HepG2 (cell line): ENCODE results near the gene HPCAL1. TPM values are rescaled to one million over a fixed set of nuclear protein-coding genes. Genes with fewer than 3 reads are reported as not detected.

Experiments
- ATAC-seq: fragments of 200-7000 bp; cut with Tn5 transposase; 3 replicates; pipeline ENCODE4 v1.9.1; 2020; ENCODE audit warnings: mild to moderate bottlenecking, moderate library complexity
- BruUV-seq: library from RNA; stranded (reverse); fragments of 400-500 nt; replicated peaks from 2 replicates; lab custom pipeline; 2021; lab: Mats Ljungman, UMichigan
- CTCF ChIA-PET: fragments of 300-600 bp; formaldehyde crosslinking; extraction: SDS; loops from one replicate; lab custom pipeline; 2021; ENCODE audit warnings: low total read pairs, inconsistent platforms, low intra/inter-chr PET ratio; lab: Yijun Ruan, JAX
- POLR2A ChIA-PET: fragments of 350-600 bp; sonication (Branson Sonifier 250); formaldehyde crosslinking; loops from one replicate; lab custom pipeline; 2020; ENCODE audit warnings: antibody characterized with exemption, inconsistent platforms; lab: Yijun Ruan, JAX
- DNase-seq: peaks from one replicate; pipeline ENCODE4 v3.0.0-alpha.2; 2015; ENCODE audit warnings: low spot score
- FAIRE-seq: peaks from 3 replicates; lab custom pipeline; 2011; peaks lifted over from hg19 to GRCh38; lab: Jason Lieb, UNC
- H2AFZ ChIP-seq: one replicate; pipeline ENCODE4 v1.6.1; 2011; ENCODE audit warnings: low read length, inconsistent platforms
- H3K27ac ChIP-seq: fragments of 300-600 bp; 3 replicates; pipeline ENCODE4 v1.8.0; 2011; ENCODE audit warnings: mixed run types, mild to moderate bottlenecking, mixed read lengths, low read length, inconsistent platforms; ENCODE audit not compliant: insufficient read depth; ENCODE audit errors: extremely low read length
- H3K27me3 ChIP-seq, 2 experiments: fragments of 200-600 bp in 1 of 2; 2 replicates in 1 of 2; 3 replicates in 1 of 2; pipeline versions ENCODE4 v1.6.0 to v1.8.0; 2011; ENCODE audit warnings: low read length in 2 of 2, mild to moderate bottlenecking in 2 of 2, moderate library complexity in 2 of 2, inconsistent platforms in 1 of 2; ENCODE audit not compliant: insufficient read depth in 2 of 2, control insufficient read depth in 1 of 2
- H3K36me3 ChIP-seq, 2 experiments: fragments of 200-600 bp in 1 of 2; replicated peaks in 1 of 2; 2 replicates in 1 of 2; 3 replicates in 1 of 2; pipeline versions ENCODE4 v1.5.1 to v1.8.0; 2011; ENCODE audit warnings: low read length in 2 of 2, inconsistent platforms in 1 of 2; ENCODE audit not compliant: insufficient read depth in 2 of 2, control insufficient read depth in 1 of 2
- H3K4me1 ChIP-seq: 2 replicates; pipeline ENCODE4 v1.5.1; 2012; ENCODE audit warnings: low read length, inconsistent platforms; ENCODE audit not compliant: insufficient read depth
- H3K4me2 ChIP-seq: 2 replicates; pipeline ENCODE4 v1.6.0; 2011; ENCODE audit warnings: low read depth, low read length, inconsistent platforms
- H3K4me3 ChIP-seq, 3 experiments: fragments of 200-600 bp in 1 of 3; sonication (generic), shearing (Covaris generic) in 1 of 3; replicated peaks in 1 of 3; 2 replicates each; pipeline ENCODE4 v1.5.1; 2011 to 2016; ENCODE audit warnings: low read length in 3 of 3, inconsistent platforms in 2 of 3, low read depth in 2 of 3, mild to moderate bottlenecking in 2 of 3, control low read depth in 1 of 3, mixed read lengths in 1 of 3; ENCODE audit not compliant: insufficient read depth in 1 of 3
- H3K79me2 ChIP-seq: one replicate; pipeline ENCODE4 v1.6.1; 2011; ENCODE audit warnings: low read length, inconsistent platforms; ENCODE audit not compliant: insufficient read depth
- H3K9ac ChIP-seq: 2 replicates; pipeline ENCODE4 v1.6.0; 2011; ENCODE audit warnings: mild to moderate bottlenecking, low read depth, low read length, inconsistent platforms; ENCODE audit not compliant: insufficient read depth
- H3K9me3 ChIP-seq: 2 replicates; pipeline ENCODE4 v1.5.1; 2012; ENCODE audit warnings: mild to moderate bottlenecking, low read length
- H4K20me1 ChIP-seq: 2 replicates; pipeline ENCODE4 v1.6.0; 2011; ENCODE audit warnings: inconsistent platforms, mild to moderate bottlenecking, low read length, moderate library complexity; ENCODE audit not compliant: insufficient read depth
- CREM ChIP-seq, 2 experiments: sonication (generic) in 1 of 2; formaldehyde crosslinking in 1 of 2; IDR thresholded peaks; 2 replicates each; pipeline versions ENCODE4 v1.4.0 to v1.6.1; 2016 to 2020; ENCODE audit warnings: antibody characterized with exemption in 1 of 2, mild to moderate bottlenecking in 1 of 2, missing genetic modification reagents in 1 of 2
- DR1 ChIP-seq: sonication (generic); formaldehyde crosslinking; IDR thresholded peaks from 2 replicates; pipeline ENCODE4 v1.8.0; 2021; ENCODE audit warnings: mild to moderate bottlenecking, missing genetic modification reagents, inconsistent platforms
- HDAC2 ChIP-seq: sonication (generic); formaldehyde crosslinking; IDR thresholded peaks from 2 replicates; pipeline ENCODE4 v1.4.0; 2020; ENCODE audit warnings: missing genetic modification reagents
- ISL2 ChIP-seq: sonication (generic); formaldehyde crosslinking; IDR thresholded peaks from 2 replicates; pipeline ENCODE4 v1.5.0; 2020; ENCODE audit warnings: missing genetic modification reagents
- PLRG1 ChIP-seq: fragments of 450-650 bp; conservative IDR thresholded peaks from 2 replicates; pipeline ENCODE4 v1.6.1; 2016
- SALL1 ChIP-seq: sonication (generic); formaldehyde crosslinking; IDR thresholded peaks from 2 replicates; pipeline ENCODE4 v1.8.0; 2022; ENCODE audit warnings: mild to moderate bottlenecking, missing genetic modification reagents
- SMARCE1 ChIP-seq: fragments of 450-650 bp; IDR thresholded peaks from 2 replicates; pipeline ENCODE4 v1.6.1; 2017; ENCODE audit warnings: borderline replicate concordance
- SYNCRIP ChIP-seq: fragments of 200-400 bp; formaldehyde crosslinking; IDR thresholded peaks from 2 replicates; pipeline ENCODE4 v1.6.1; 2018; ENCODE audit warnings: mild to moderate bottlenecking, low read depth, low read length; ENCODE audit not compliant: insufficient read depth
- ZEB1 ChIP-seq: IDR thresholded peaks from 2 replicates; pipeline ENCODE4 v1.6.1; 2012; ENCODE audit warnings: mild to moderate bottlenecking, low read depth, inconsistent platforms; ENCODE audit not compliant: insufficient replicate concordance
- ZNF556 ChIP-seq: sonication (generic); formaldehyde crosslinking; IDR thresholded peaks from 2 replicates; pipeline ENCODE4 v1.4.0; 2020; ENCODE audit warnings: mild to moderate bottlenecking, missing genetic modification reagents, borderline replicate concordance
- WGBS: methylation state at CpG from one replicate; pipeline ENCODE4 v1.1.6; 2017; ENCODE audit warnings: low lambda C conversion rate; 5-methylcytosine and 5-hydroxymethylcytosine counted together
- in situ Hi-C: cut with HindIII; loops from 2 replicates; pipeline ENCODE4 v1.10.0; 2017; ENCODE audit warnings: low pct_unique_long_range_greater_than_20kb; ENCODE audit not compliant: extremely low pct_ligation_motif_present
- intact Hi-C: fragments of 100-400 bp; cut with micrococcal nuclease; formaldehyde crosslinking; loops from one replicate; pipeline ENCODE4 v1.10.0; 2022; ENCODE audit not compliant: unreplicated experiment
- polyA plus RNA-seq, 8 experiments: library from polyadenylated mRNA; depleted of rRNA in 3 of 8; stranded (reverse) in 7 of 8; unstranded in 1 of 8; fragments of >200 nt; fragmentation: Illumina TruSeq in 4 of 8; extraction: Trizol in 4 of 8; gene quantifications; 2 replicates each; pipeline versions ENCODE4 v1.2.1 to v1.2.3, GENCODE V29; 2011 to 2016; ENCODE audit warnings: low read depth in 4 of 8, missing spikeins in 1 of 8, mixed read lengths in 1 of 8; ENCODE audit not compliant: insufficient read depth in 1 of 8
- total RNA-seq, 5 experiments: library from RNA; depleted of rRNA; stranded (reverse); fragments of >200 nt; fragmentation: Illumina TruSeq; extraction: Trizol; gene quantifications; 2 replicates each; pipeline ENCODE4 v1.2.3, GENCODE V29; 2016; ENCODE audit warnings: low read depth in 1 of 5
- TF ChIP-seq, protein P1 (sequence below): sonication (generic); formaldehyde crosslinking; IDR thresholded peaks from 2 replicates; pipeline ENCODE4 v1.4.0; 2020; ENCODE audit warnings: missing genetic modification reagents
- TF ChIP-seq, protein P2 (sequence below): sonication (generic); formaldehyde crosslinking; IDR thresholded peaks from 2 replicates; pipeline ENCODE4 v1.5.0; 2020; ENCODE audit warnings: mild to moderate bottlenecking, missing genetic modification reagents, borderline replicate concordance

The HPCAL1 gene
- total and polyA plus RNA-seq, 2 of the 13 experiments (the other 11 are each of a cell fraction or from before 2014, with no cell fraction given) = 29.5 to 29.9 TPM

DNA sequence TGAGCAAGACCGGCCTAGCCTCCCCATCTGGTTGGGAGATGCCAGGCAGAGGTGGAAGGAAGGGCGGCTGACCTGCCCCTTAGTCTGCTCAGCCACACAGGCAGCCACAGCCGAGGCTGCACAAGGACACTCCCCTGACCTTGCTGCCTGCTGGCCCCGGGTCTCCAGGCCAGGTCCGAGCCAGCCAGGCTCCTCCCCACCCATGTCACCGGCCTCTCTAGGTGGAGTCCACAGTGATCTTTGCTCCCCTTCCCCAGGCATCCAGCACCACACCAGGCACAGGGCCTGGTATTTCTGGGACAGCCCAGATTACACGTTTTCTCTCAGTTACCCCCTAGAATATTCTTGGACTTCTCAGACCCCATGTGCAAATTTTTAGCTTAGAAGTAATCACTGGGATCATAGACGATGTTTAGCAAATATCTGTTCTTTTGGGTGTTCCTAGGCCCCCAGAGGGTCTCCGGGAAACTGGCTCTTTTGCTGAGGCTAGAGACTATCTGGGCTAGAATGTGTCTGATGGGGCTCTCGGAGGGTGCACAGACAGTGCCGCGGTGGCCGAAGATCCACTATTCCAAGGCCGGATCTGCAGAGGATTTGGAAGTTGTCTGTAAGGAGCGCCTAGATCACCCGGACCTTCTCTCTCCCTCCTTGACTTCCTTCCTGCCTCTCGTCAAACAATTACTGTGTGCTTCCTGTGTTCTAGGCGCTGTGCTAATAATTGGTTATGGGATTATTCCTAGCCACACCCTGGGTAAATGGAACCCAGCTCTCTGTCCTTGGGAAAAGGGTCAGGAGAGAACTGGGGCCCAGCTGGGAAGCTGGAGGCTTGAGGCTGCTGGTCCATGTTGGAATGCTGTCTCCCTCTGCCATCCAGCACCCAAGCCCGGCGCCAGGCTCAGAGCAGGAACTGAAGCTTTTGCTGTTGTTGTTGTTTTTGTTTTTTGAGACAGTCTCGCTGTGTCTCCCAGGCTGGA is 98.6 kb downstream of the HPCAL1 start:
- intact Hi-C loops (loop anchor here (2.0 to 10.0 kb wide), 3 partner anchors 32 to 276 kb away; partner anchors contain the start of gene RRM2), in situ Hi-C loops (loop anchor here (5.0 kb wide), 1 partner anchor 34 kb away; no protein-coding TSS in a partner anchor)
- WGBS = 24% methylated on average over 17 of the region's 21 CpGs
- Histone ChIP-seq H4K20me1 (peaks cover under 1% of the 10 kb centered on the region; the same call in 1 of the 2 replicates), H3K79me2 (no peaks in the 10 kb centered on the region), H3K4me3 (peak overlapping the region; percentile 13 to 47 (median 22); a peak in 5 of 6 replicates), H3K9ac (peak overlapping the region; percentile 53), H3K9me3 (no peaks in the 10 kb centered on the region), H3K36me3 (peaks cover 4 to 6% of the 10 kb centered on the region in 2 experiments; a peak in 3 of 5 replicates), H3K27me3 (no peaks in the 10 kb centered on the region), H3K27ac (peak overlapping the region; percentile 83), H3K4me1 (peaks cover 34% of the 10 kb centered on the region), H3K4me2 (peak overlapping the region; percentile 75), H2AFZ (no peak overlapping the region)
- DNase-seq (peak; percentile 87), FAIRE-seq (peak; percentile 99), ATAC-seq (peak; percentile 95)
- TSS peak; percentile 62 for BruUV-seq
- ChIA-PET CTCF (no interaction called here), POLR2A (interaction anchor here (0.9 to 2.8 kb wide), 7 partner anchors 9 to 123 kb away, joined by 3 to 18 read pairs (median 8); partner anchors contain the start of gene HPCAL1)
- TF ChIP-seq SMARCE1 (no peak), ISL2 (CRISPR knock-in tag) (peak; percentile 13), HDAC2 (CRISPR knock-in tag) (peak; percentile 80), SYNCRIP (no peak), CREM (IDR thresholded peaks at IDR 0.05) (peak; percentile 23; the same call in 1 of the 2 replicates), CREM (CRISPR knock-in tag; IDR thresholded peaks at IDR 0.05) (no peak), DR1 (CRISPR knock-in tag) (peak; percentile 49; the same call in 1 of the 2 replicates), SALL1 (CRISPR knock-in tag) (peak; percentile 77), ZNF556 (CRISPR knock-in tag) (no peak), ZEB1 (peak; percentile 74), PLRG1 (no peak)
- TF ChIP-seq, protein P1, sequence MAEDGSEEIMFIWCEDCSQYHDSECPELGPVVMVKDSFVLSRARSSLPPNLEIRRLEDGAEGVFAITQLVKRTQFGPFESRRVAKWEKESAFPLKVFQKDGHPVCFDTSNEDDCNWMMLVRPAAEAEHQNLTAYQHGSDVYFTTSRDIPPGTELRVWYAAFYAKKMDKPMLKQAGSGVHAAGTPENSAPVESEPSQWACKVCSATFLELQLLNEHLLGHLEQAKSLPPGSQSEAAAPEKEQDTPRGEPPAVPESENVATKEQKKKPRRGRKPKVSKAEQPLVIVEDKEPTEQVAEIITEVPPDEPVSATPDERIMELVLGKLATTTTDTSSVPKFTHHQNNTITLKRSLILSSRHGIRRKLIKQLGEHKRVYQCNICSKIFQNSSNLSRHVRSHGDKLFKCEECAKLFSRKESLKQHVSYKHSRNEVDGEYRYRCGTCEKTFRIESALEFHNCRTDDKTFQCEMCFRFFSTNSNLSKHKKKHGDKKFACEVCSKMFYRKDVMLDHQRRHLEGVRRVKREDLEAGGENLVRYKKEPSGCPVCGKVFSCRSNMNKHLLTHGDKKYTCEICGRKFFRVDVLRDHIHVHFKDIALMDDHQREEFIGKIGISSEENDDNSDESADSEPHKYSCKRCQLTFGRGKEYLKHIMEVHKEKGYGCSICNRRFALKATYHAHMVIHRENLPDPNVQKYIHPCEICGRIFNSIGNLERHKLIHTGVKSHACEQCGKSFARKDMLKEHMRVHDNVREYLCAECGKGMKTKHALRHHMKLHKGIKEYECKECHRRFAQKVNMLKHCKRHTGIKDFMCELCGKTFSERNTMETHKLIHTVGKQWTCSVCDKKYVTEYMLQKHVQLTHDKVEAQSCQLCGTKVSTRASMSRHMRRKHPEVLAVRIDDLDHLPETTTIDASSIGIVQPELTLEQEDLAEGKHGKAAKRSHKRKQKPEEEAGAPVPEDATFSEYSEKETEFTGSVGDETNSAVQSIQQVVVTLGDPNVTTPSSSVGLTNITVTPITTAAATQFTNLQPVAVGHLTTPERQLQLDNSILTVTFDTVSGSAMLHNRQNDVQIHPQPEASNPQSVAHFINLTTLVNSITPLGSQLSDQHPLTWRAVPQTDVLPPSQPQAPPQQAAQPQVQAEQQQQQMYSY (CRISPR knock-in tag) = 0 out of 2 replicates have a peak, but pooled peaks have one; percentile 41
- TF ChIP-seq, protein P2, sequence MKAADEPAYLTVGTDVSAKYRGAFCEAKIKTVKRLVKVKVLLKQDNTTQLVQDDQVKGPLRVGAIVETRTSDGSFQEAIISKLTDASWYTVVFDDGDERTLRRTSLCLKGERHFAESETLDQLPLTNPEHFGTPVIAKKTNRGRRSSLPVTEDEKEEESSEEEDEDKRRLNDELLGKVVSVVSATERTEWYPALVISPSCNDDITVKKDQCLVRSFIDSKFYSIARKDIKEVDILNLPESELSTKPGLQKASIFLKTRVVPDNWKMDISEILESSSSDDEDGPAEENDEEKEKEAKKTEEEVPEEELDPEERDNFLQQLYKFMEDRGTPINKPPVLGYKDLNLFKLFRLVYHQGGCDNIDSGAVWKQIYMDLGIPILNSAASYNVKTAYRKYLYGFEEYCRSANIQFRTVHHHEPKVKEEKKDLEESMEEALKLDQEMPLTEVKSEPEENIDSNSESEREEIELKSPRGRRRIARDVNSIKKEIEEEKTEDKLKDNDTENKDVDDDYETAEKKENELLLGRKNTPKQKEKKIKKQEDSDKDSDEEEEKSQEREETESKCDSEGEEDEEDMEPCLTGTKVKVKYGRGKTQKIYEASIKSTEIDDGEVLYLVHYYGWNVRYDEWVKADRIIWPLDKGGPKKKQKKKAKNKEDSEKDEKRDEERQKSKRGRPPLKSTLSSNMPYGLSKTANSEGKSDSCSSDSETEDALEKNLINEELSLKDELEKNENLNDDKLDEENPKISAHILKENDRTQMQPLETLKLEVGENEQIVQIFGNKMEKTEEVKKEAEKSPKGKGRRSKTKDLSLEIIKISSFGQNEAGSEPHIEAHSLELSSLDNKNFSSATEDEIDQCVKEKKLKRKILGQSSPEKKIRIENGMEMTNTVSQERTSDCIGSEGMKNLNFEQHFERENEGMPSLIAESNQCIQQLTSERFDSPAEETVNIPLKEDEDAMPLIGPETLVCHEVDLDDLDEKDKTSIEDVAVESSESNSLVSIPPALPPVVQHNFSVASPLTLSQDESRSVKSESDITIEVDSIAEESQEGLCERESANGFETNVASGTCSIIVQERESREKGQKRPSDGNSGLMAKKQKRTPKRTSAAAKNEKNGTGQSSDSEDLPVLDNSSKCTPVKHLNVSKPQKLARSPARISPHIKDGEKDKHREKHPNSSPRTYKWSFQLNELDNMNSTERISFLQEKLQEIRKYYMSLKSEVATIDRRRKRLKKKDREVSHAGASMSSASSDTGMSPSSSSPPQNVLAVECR (CRISPR knock-in tag) = peak; percentile 72; the same call in 1 of the 2 replicates
